ENCODE data around the gene MCM5. TPM values are rescaled to one million over a fixed set of nuclear protein-coding genes. Genes with fewer than 3 reads are reported as not detected.
"Not testable (repeated sequence)": the region's sequence is repeated elsewhere in the genome, so short reads cannot be mapped to it uniquely, and the experiment has no call there.

The MCM5 gene
- total RNA-seq, 2 donors from 2014 or later: 155 to 179 TPM

DNA sequence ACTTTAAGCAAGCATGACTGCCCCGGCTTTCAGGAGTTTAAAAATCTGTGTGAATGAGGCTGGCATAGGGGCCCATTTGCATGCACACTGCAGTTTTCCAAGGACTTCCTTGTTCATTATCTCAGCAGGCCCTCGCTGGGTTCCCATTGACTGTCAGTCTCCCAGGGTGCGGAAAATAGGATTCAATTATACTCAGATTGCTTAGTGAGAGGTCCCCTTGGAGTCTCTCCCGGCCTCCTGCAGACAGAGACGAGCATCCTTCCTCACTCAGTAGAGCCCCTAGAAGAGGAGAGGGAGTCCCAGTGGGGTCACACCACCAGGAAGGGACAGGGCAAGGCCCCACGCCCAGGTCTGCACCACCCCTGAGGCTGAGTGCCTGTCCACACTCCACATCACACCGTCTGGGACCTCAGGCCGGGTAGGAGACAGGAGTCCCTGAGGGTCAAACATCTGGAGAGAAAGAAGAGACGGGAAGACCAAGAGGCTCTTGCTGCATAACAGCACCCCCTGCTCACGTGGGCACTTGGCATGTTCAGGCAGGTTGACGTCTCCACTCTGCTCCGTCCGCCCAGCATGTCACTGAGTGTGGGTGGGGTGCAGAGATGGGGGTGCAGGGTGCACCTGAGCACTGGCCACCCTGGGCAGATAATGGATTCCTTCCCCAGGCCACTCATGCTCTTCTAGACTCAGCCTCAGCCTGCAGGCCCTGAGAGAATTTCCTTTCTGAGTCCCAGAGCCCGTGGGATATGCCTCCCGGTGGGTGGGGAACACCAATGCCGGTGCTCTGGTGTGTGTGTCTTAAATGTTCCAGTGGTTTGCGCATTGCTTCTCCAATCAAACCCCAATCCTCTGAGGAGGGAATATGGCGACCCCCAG lies 58.8 kb downstream of the MCM5 start:
- Histone ChIP-seq H3K4me3 (ENCODE audit: low read length) (no peak overlapping the region), H3K27me3 (ENCODE audit: control insufficient read depth, insufficient read depth, low read length, poor library complexity, severe bottlenecking) (no peaks in the 10 kb centered on the region), H3K36me3 (ENCODE audit: control insufficient read depth, insufficient read depth, low read length) (no peaks in the 10 kb centered on the region), H3K27ac (ENCODE audit: low read depth, low read length) (no peak overlapping the region), H3K4me1 (ENCODE audit: control insufficient read depth, insufficient read depth, low read length) (peaks cover 11% of the 10 kb centered on the region), H3K9ac (ENCODE audit: extremely low read depth, low read length, poor library complexity, severe bottlenecking) (no peak overlapping the region), H3K9me3 (ENCODE audit: control insufficient read depth, low read length) (no peaks in the 10 kb centered on the region)
- 58 to 79% methylated on average over 4 to 18 of the region's 18 CpGs for WGBS, 2 experiments (ENCODE audit: insufficient coverage in 1 of 2, insufficient read length in 1 of 2)
- Mint-ChIP-seq H3K27ac (peak overlapping the region; percentile 87), H3K36me3 (ENCODE audit: low read depth) (no peaks in the 10 kb centered on the region), H3K27me3 (ENCODE audit: insufficient read depth) (no peaks in the 10 kb centered on the region), H3K4me3 (no peak overlapping the region), H3K9me3 (no peaks in the 10 kb centered on the region), H3K4me1 (peaks cover 16% of the 10 kb centered on the region)
- peak; percentile 51 for DNase-seq
- TF ChIP-seq, protein P1, sequence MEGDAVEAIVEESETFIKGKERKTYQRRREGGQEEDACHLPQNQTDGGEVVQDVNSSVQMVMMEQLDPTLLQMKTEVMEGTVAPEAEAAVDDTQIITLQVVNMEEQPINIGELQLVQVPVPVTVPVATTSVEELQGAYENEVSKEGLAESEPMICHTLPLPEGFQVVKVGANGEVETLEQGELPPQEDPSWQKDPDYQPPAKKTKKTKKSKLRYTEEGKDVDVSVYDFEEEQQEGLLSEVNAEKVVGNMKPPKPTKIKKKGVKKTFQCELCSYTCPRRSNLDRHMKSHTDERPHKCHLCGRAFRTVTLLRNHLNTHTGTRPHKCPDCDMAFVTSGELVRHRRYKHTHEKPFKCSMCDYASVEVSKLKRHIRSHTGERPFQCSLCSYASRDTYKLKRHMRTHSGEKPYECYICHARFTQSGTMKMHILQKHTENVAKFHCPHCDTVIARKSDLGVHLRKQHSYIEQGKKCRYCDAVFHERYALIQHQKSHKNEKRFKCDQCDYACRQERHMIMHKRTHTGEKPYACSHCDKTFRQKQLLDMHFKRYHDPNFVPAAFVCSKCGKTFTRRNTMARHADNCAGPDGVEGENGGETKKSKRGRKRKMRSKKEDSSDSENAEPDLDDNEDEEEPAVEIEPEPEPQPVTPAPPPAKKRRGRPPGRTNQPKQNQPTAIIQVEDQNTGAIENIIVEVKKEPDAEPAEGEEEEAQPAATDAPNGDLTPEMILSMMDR (conservative IDR thresholded peaks at IDR 0.05): no peak

- no peak overlapping the region for H3K27ac Mint-ChIP-seq
- no peak for DNase-seq
Measured at GRCh38 chr22:35459423-35459894, 59.5 kb downstream of the MCM5 start.

DNA sequence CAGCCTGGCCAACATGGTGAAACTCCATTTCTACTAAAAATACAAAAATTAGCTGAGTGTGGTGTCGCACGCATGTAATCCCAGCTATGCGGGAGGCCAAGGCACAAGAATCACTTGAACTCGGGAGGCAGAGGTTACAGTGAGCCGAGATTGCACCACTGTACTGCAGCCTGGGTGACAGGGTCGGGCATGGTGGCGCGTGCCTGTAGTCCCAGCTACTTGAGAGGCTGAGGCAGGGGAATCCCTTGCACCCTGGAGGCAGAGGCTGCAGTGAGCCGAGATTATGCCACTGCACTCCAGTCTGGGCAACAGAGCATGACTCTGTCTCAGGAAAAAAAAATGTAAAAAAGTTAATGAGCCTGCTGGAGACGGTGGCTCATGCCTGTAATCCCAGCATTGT lies 60.0 kb downstream of the MCM5 start:
- not testable (repeated sequence) for H3K9ac ChIP-seq (ENCODE audit: extremely low read depth, low read length, poor library complexity, severe bottlenecking); H3K36me3 ChIP-seq (ENCODE audit: control insufficient read depth, insufficient read depth, low read length); H3K9me3 Mint-ChIP-seq; H3K9me3 ChIP-seq (ENCODE audit: control insufficient read depth, low read length); H3K4me3 ChIP-seq (ENCODE audit: low read length); H3K27me3 ChIP-seq (ENCODE audit: control insufficient read depth, insufficient read depth, low read length, poor library complexity, severe bottlenecking); H3K27ac Mint-ChIP-seq; H3K36me3 Mint-ChIP-seq (ENCODE audit: low read depth); DNase-seq; H3K4me3 Mint-ChIP-seq; H3K27ac ChIP-seq (ENCODE audit: low read depth, low read length); H3K27me3 Mint-ChIP-seq (ENCODE audit: insufficient read depth)
- 94 to 95% methylated on average over 9 to 10 of the region's 10 CpGs for WGBS, 2 experiments (ENCODE audit: insufficient coverage in 1 of 2, insufficient read length in 1 of 2)
- peaks cover 12% of the 10 kb centered on the region for H3K4me1 Mint-ChIP-seq
- peaks cover 11% of the 10 kb centered on the region for H3K4me1 ChIP-seq (ENCODE audit: control insufficient read depth, insufficient read depth, low read length)

More at GRCh38 chr22:35459423-35459894, 59.5 kb downstream of the MCM5 start:
- no peaks in the 10 kb centered on the region for H3K27me3 ChIP-seq (ENCODE audit: control insufficient read depth, insufficient read depth, low read length, poor library complexity, severe bottlenecking)
- no peaks in the 10 kb centered on the region for H3K9me3 ChIP-seq (ENCODE audit: control insufficient read depth, low read length)
- WGBS, 2 experiments (ENCODE audit: insufficient coverage in 1 of 2, insufficient read length in 1 of 2): 95 to 96% methylated on average over 2 to 14 of the region's 14 CpGs
- peaks cover 11% of the 10 kb centered on the region for H3K4me1 ChIP-seq (ENCODE audit: control insufficient read depth, insufficient read depth, low read length)
- Mint-ChIP-seq H3K27me3 (ENCODE audit: insufficient read depth) (no peaks in the 10 kb centered on the region), H3K4me3 (no peak overlapping the region), H3K4me1 (peaks cover 12% of the 10 kb centered on the region), H3K36me3 (ENCODE audit: low read depth) (no peaks in the 10 kb centered on the region), H3K9me3 (no peaks in the 10 kb centered on the region)
- no peaks in the 10 kb centered on the region for H3K36me3 ChIP-seq (ENCODE audit: control insufficient read depth, insufficient read depth, low read length)
- H3K27ac ChIP-seq (ENCODE audit: low read depth, low read length): no peak overlapping the region
- TF ChIP-seq, protein P1 (conservative IDR thresholded peaks at IDR 0.05): no peak
- no peak overlapping the region for H3K9ac ChIP-seq (ENCODE audit: extremely low read depth, low read length, poor library complexity, severe bottlenecking)
- H3K4me3 ChIP-seq (ENCODE audit: low read length): no peak overlapping the region
